Stimulated activated CD4-positive, alpha-beta T cell treated with anti-CD3 and anti-CD28 coated beads, Interleukin-4, amount 100 ng/mL, for 1 hour (primary cell): ENCODE measurements around the gene PYROXD2.
"Not testable (repeated sequence)": the region's sequence is repeated elsewhere in the genome, so short reads cannot be mapped to it uniquely, and the experiment has no call there.

ENCODE experiments used
- DNase-seq: peaks from one replicate; pipeline ENCODE4 v3.0.0-alpha.2; 2020

PYROXD2 gene

GRCh38 chr10:98389398-98389797 is 25.6 kb downstream of the PYROXD2 start:
- DNase-seq = no peak

- DNase-seq = no peak
Observed at GRCh38 chr10:98388101-98388655, 26.8 kb downstream of the PYROXD2 start.

- DNase-seq = no peak
Observed at GRCh38 chr10:98384531-98385133, 30.4 kb downstream of the PYROXD2 start.

GRCh38 chr10:98383869-98384268 is 31.1 kb downstream of the PYROXD2 start:
- no peak for DNase-seq

GRCh38 chr10:98383134-98383667 is 31.8 kb downstream of the PYROXD2 start:
- not testable (repeated sequence) for DNase-seq

- no peak for DNase-seq
Observed at GRCh38 chr10:98382691-98383101, 32.3 kb downstream of the PYROXD2 start.

- DNase-seq = no peak
Observed at GRCh38 chr10:98380493-98381339, 34.3 kb downstream of the PYROXD2 start.

GRCh38 chr10:98378722-98379121 is 36.3 kb downstream of the PYROXD2 start:
- DNase-seq = no peak

- DNase-seq = no peak
Observed at GRCh38 chr10:98377536-98377935, 37.4 kb downstream of the PYROXD2 start.

- DNase-seq = no peak
Observed at GRCh38 chr10:98377001-98377400, 38.0 kb downstream of the PYROXD2 start.

GRCh38 chr10:98376485-98376884 is 38.5 kb downstream of the PYROXD2 start:
- no peak for DNase-seq

GRCh38 chr10:98374217-98374985 is 40.6 kb downstream of the PYROXD2 start:
- DNase-seq = no peak

- DNase-seq = no peak
Observed at GRCh38 chr10:98373260-98374040, 41.5 kb downstream of the PYROXD2 start.

- DNase-seq = no peak
Observed at GRCh38 chr10:98370831-98371820, 43.9 kb downstream of the PYROXD2 start.

- DNase-seq = no peak
Observed at GRCh38 chr10:98369801-98370200, 45.2 kb downstream of the PYROXD2 start.

GRCh38 chr10:98368644-98369043 is 46.3 kb downstream of the PYROXD2 start:
- no peak for DNase-seq

- DNase-seq = no peak
Observed at GRCh38 chr10:98367604-98368451, 47.2 kb downstream of the PYROXD2 start.

- no peak for DNase-seq
Observed at GRCh38 chr10:98366062-98366530, 48.9 kb downstream of the PYROXD2 start.

- no peak for DNase-seq
Observed at GRCh38 chr10:98365406-98366061, 49.4 kb downstream of the PYROXD2 start.
